HCT116 (cell line): ENCODE measurements around the gene STAM. TPM values are rescaled to one million over a fixed set of nuclear protein-coding genes. Genes with fewer than 3 reads are reported as not detected.

Source experiments
- ATAC-seq: fragments of 200-7000 bp; cut with Tn5 transposase; 2 replicates; pipeline ENCODE4 v1.9.1; 2020; ENCODE audit warnings: mild to moderate bottlenecking, moderate library complexity
- BruUV-seq: library from RNA; stranded (reverse); fragments of 400-500 nt; replicated peaks from 2 replicates; lab custom pipeline; 2021; lab: Mats Ljungman, UMichigan
- CTCF ChIA-PET: fragments of 300-600 bp; sonication (Branson Sonifier 250); formaldehyde crosslinking; loops from one replicate; lab custom pipeline; 2021; ENCODE audit warnings: antibody characterized with exemption; lab: Charles Lee
- POLR2A ChIA-PET: fragments of 300-600, 350-600 bp; sonication (Branson Sonifier 250); formaldehyde crosslinking; loops from one replicate; lab custom pipeline; 2021; ENCODE audit warnings: antibody characterized with exemption; lab: Charles Lee
- RAD21 ChIA-PET, 2 experiments: fragments of 300-600 bp; sonication (Branson Sonifier 250); formaldehyde crosslinking; loops; one replicate each; lab custom pipeline; 2023; ENCODE audit warnings: low total read pairs in 2 of 2; ENCODE audit not compliant: uncharacterized antibody in 2 of 2, unreplicated experiment in 2 of 2, low non-redundant PET in 1 of 2; lab: Charles Lee
- DNase-seq: peaks from one replicate; pipeline ENCODE4 v3.0.0-alpha.2; 2010; ENCODE audit warnings: low read depth, low spot score
- H2AFZ ChIP-seq: fragments of 200-600 bp; shearing (Covaris generic), sonication (generic); 2 replicates; pipeline ENCODE4 v1.6.1; 2017; ENCODE audit warnings: low read depth, mixed run types, mixed read lengths, antibody characterized with exemption, low read length; ENCODE audit not compliant: poor library complexity, severe bottlenecking
- H3K27ac ChIP-seq: 2 replicates; pipeline ENCODE4 v1.5.1; 2012; ENCODE audit warnings: low read depth, low read length
- H3K27me3 ChIP-seq: fragments of 200-600 bp; sonication (generic); 2 replicates; pipeline ENCODE4 v1.6.1; 2016; ENCODE audit warnings: mixed run types, low read length, mixed read lengths; ENCODE audit not compliant: insufficient read depth
- H3K36me3 ChIP-seq, 2 experiments: fragments of 200-500 bp in 1 of 2; fragments of 200-600 bp in 1 of 2; sonication (Bioruptor generic) in 1 of 2; sonication (generic) in 1 of 2; 2 replicates each; pipeline versions ENCODE4 v1.5.1 to v1.6.1; 2014 to 2016; ENCODE audit warnings: low read length in 2 of 2, inconsistent platforms in 1 of 2, mixed read lengths in 1 of 2, mixed run types in 1 of 2; ENCODE audit not compliant: insufficient read depth in 2 of 2, control insufficient read depth in 1 of 2
- H3K4me1 ChIP-seq, 2 experiments: fragments of 200-600 bp in 1 of 2; sonication (generic) in 1 of 2; 2 replicates each; pipeline versions ENCODE4 v1.5.1 to v1.6.1; 2012 to 2017; ENCODE audit warnings: low read length in 2 of 2, inconsistent platforms in 1 of 2, mild to moderate bottlenecking in 1 of 2, mixed read lengths in 1 of 2, mixed run types in 1 of 2, moderate library complexity in 1 of 2; ENCODE audit not compliant: insufficient read depth in 2 of 2, control insufficient read depth in 1 of 2
- H3K4me2 ChIP-seq: fragments of 200-600 bp; sonication (generic); 2 replicates; pipeline ENCODE4 v1.6.1; 2017; ENCODE audit warnings: mixed run types, low read length, mixed read lengths
- H3K4me3 ChIP-seq, 2 experiments: fragments of 200-600 bp in 1 of 2; sonication (generic) in 1 of 2; replicated peaks in 1 of 2; 2 replicates each; pipeline ENCODE4 v1.5.1; 2011 to 2016; ENCODE audit warnings: low read length in 2 of 2, control low read depth in 1 of 2, low read depth in 1 of 2, mild to moderate bottlenecking in 1 of 2, mixed read lengths in 1 of 2, mixed run types in 1 of 2
- H3K79me2 ChIP-seq: fragments of 200-600 bp; sonication (generic); 2 replicates; pipeline ENCODE4 v1.6.1; 2017; ENCODE audit warnings: mild to moderate bottlenecking, mixed run types, low read length, moderate library complexity, mixed read lengths; ENCODE audit not compliant: insufficient read depth
- H3K9ac ChIP-seq: fragments of 200-600 bp; sonication (generic); 2 replicates; pipeline ENCODE4 v1.6.1; 2016; ENCODE audit warnings: low read length, mixed read lengths
- H3K9me2 ChIP-seq: fragments of 200-600 bp; sonication (generic), shearing (Covaris generic); 2 replicates; pipeline ENCODE4 v1.6.1; 2017; ENCODE audit warnings: mixed run types, mild to moderate bottlenecking, moderate library complexity; ENCODE audit not compliant: insufficient read depth
- H3K9me3 ChIP-seq, 2 experiments: fragments of 200-500 bp in 1 of 2; fragments of 200-600 bp in 1 of 2; sonication (Bioruptor generic) in 1 of 2; sonication (generic) in 1 of 2; 2 replicates each; pipeline ENCODE4 v1.6.1; 2014 to 2017; ENCODE audit warnings: low read length in 2 of 2, mixed read lengths in 2 of 2, inconsistent platforms in 1 of 2, low read depth in 1 of 2, mild to moderate bottlenecking in 1 of 2, mixed run types in 1 of 2, moderate library complexity in 1 of 2; ENCODE audit not compliant: control insufficient read depth in 1 of 2, insufficient read depth in 1 of 2
- H4K20me1 ChIP-seq: fragments of 200-600 bp; sonication (generic), shearing (Covaris generic); 2 replicates; pipeline ENCODE4 v1.6.1; 2017; ENCODE audit warnings: mixed run types, mild to moderate bottlenecking, moderate library complexity; ENCODE audit not compliant: insufficient read depth
- CBX3 ChIP-seq: IDR thresholded peaks from 2 replicates; pipeline ENCODE4 v1.6.1; 2012; ENCODE audit warnings: low read depth
- CEBPB ChIP-seq: IDR thresholded peaks from 2 replicates; pipeline ENCODE4 v1.6.1; 2012; ENCODE audit warnings: low read depth
- EGR1 ChIP-seq: IDR thresholded peaks from 2 replicates; pipeline ENCODE4 v1.6.1; 2012; ENCODE audit warnings: low read depth
- EZH2 ChIP-seq: fragments of 200-600 bp; sonication (generic); IDR thresholded peaks from 2 replicates; pipeline ENCODE4 v1.6.1; 2017; ENCODE audit warnings: antibody characterized with exemption, mixed run types
- EZH2phosphoT487 ChIP-seq: fragments of 200-600 bp; IDR thresholded peaks from 2 replicates; pipeline ENCODE4 v1.6.1; 2018; ENCODE audit warnings: antibody characterized with exemption, borderline replicate concordance
- FOSL1 ChIP-seq: IDR thresholded peaks from 2 replicates; pipeline ENCODE4 v1.6.1; 2012; ENCODE audit warnings: low read depth
- JUND ChIP-seq: IDR thresholded peaks from 2 replicates; pipeline ENCODE4 v1.6.1; 2012
- POLR2A ChIP-seq: IDR thresholded peaks from 2 replicates; pipeline ENCODE4 v1.7.0; 2011; ENCODE audit warnings: borderline replicate concordance; ENCODE audit not compliant: insufficient read depth, insufficient read length; ENCODE audit errors: extremely low read depth
- SP1 ChIP-seq: IDR thresholded peaks from 2 replicates; pipeline ENCODE4 v1.6.1; 2012; ENCODE audit warnings: low read depth
- TCF7L2 ChIP-seq: IDR thresholded peaks from 2 replicates; pipeline ENCODE4 v1.7.0; 2011; ENCODE audit warnings: borderline replicate concordance, inconsistent platforms; ENCODE audit not compliant: insufficient read depth, insufficient read length; ENCODE audit errors: extremely low read depth
- YY1 ChIP-seq: IDR thresholded peaks from 2 replicates; pipeline ENCODE4 v1.6.1; 2011; ENCODE audit warnings: low read length, low read depth, moderate library complexity, mild to moderate bottlenecking; ENCODE audit not compliant: insufficient replicate concordance; ENCODE audit errors: extremely low read depth
- ZFX ChIP-seq: fragments of 450-650 bp; IDR thresholded peaks from 2 replicates; pipeline ENCODE4 v1.6.1; 2017
- intact Hi-C: fragments of 100-400 bp; cut with micrococcal nuclease; formaldehyde crosslinking; loops from 2 replicates; pipeline ENCODE4 v1.10.0; 2022
- total RNA-seq: library from RNA; stranded (reverse); gene quantifications from one replicate; pipeline ENCODE4 v1.2.1, GENCODE V29; 2021; ENCODE audit not compliant: unreplicated experiment
- TF ChIP-seq, protein P1 (sequence below): IDR thresholded peaks from 2 replicates; pipeline ENCODE4 v1.6.1; 2012
- TF ChIP-seq, protein P2 (sequence below): IDR thresholded peaks from 2 replicates; pipeline ENCODE4 v1.6.1; 2012; ENCODE audit warnings: low read depth
- TF ChIP-seq, protein P3 (sequence below): IDR thresholded peaks from 2 replicates; pipeline ENCODE4 v1.6.1; 2012
- TF ChIP-seq, protein P4 (sequence below), 3 experiments: fragments of 200-600 bp in 1 of 3; sonication (generic) in 1 of 3; IDR thresholded peaks in 2 of 3; conservative IDR thresholded peaks in 1 of 3; 2 replicates each; pipeline ENCODE4 v1.5.1; 2012 to 2017; ENCODE audit warnings: low read depth in 2 of 3, low read length in 2 of 3, antibody characterized with exemption in 1 of 3, borderline replicate concordance in 1 of 3, control low read depth in 1 of 3, mild to moderate bottlenecking in 1 of 3, mixed read lengths in 1 of 3, mixed run types in 1 of 3, moderate library complexity in 1 of 3; ENCODE audit not compliant: insufficient read depth in 1 of 3
- TF ChIP-seq, protein P5 (sequence below): IDR thresholded peaks from 2 replicates; pipeline ENCODE4 v1.6.1; 2011; ENCODE audit warnings: mild to moderate bottlenecking, low read length, moderate library complexity; ENCODE audit not compliant: insufficient replicate concordance; ENCODE audit errors: extremely low read depth

STAM gene
- total RNA-seq, 1 experiment from 2014 or later, result 23.0 TPM

DNA sequence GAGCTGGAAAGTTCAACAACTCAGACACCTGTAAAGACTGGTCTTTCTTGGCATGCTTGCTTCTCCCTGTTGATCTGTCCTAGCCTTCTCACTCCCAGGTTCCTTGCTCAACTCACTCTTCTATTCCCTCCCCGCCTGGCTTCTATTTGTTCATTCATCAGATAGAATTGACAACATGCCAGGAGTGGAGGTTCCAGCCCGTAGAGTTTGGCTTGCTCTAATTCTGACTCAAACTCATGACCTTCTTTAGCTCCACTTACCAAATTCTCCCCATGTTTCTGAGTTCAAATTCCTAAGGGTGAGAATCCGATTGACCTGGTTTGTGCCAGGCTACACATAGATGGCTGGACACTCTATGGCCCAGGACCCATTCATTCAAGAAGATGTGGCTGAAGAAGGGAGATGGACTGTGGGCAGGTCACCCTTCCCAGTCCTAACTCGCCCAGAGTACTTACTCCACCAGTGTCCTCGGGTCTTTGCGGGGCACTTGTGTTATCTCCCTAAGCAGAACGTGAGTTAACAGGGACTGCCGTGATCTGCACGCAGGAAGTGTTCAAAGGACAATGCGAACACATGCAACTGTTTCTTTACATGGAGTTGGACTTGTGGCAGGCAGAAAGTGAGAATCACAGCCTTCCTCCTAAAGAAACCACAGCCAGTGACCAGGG, 104.1 kb downstream of the STAM start:
- DNase-seq (no peak), ATAC-seq (no peak)
- H4K20me1 ChIP-seq, result no peaks in the 10 kb centered on the region
- ChIA-PET CTCF (no interaction called here), POLR2A (no interaction called here), RAD21 (no interaction called here)
- intact Hi-C loops, result loop anchor here (10.0 kb wide), 1 partner anchor 903 kb away; no protein-coding TSS in a partner anchor
- no peaks in the 10 kb centered on the region for H3K9me2 ChIP-seq
- peaks cover 0 to 5% of the 10 kb centered on the region in 2 experiments; a peak in 2 of 4 replicates for H3K4me1 ChIP-seq
- no peaks in the 10 kb centered on the region for H3K36me3 ChIP-seq
- no peak overlapping the region for H3K27ac ChIP-seq
- H3K9ac ChIP-seq, result no peak overlapping the region
- no TSS peak for BruUV-seq
- no peak overlapping the region for H2AFZ ChIP-seq
- H3K4me3 ChIP-seq, result no peak overlapping the region
- no peaks in the 10 kb centered on the region for H3K79me2 ChIP-seq
- H3K27me3 ChIP-seq, result no peaks in the 10 kb centered on the region
- H3K4me2 ChIP-seq, result no peak overlapping the region
- no peaks in the 10 kb centered on the region for H3K9me3 ChIP-seq
- TF ChIP-seq SP1 (no peak), YY1 (no peak), CBX3 (no peak), EGR1 (no peak), TCF7L2 (no peak), ZFX (no peak), EZH2 (no peak), JUND (no peak), CEBPB (no peak), FOSL1 (no peak), EZH2phosphoT487 (no peak), POLR2A (no peak)
- TF ChIP-seq, protein P1, sequence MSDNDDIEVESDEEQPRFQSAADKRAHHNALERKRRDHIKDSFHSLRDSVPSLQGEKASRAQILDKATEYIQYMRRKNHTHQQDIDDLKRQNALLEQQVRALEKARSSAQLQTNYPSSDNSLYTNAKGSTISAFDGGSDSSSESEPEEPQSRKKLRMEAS, result no peak
- TF ChIP-seq, protein P2, sequence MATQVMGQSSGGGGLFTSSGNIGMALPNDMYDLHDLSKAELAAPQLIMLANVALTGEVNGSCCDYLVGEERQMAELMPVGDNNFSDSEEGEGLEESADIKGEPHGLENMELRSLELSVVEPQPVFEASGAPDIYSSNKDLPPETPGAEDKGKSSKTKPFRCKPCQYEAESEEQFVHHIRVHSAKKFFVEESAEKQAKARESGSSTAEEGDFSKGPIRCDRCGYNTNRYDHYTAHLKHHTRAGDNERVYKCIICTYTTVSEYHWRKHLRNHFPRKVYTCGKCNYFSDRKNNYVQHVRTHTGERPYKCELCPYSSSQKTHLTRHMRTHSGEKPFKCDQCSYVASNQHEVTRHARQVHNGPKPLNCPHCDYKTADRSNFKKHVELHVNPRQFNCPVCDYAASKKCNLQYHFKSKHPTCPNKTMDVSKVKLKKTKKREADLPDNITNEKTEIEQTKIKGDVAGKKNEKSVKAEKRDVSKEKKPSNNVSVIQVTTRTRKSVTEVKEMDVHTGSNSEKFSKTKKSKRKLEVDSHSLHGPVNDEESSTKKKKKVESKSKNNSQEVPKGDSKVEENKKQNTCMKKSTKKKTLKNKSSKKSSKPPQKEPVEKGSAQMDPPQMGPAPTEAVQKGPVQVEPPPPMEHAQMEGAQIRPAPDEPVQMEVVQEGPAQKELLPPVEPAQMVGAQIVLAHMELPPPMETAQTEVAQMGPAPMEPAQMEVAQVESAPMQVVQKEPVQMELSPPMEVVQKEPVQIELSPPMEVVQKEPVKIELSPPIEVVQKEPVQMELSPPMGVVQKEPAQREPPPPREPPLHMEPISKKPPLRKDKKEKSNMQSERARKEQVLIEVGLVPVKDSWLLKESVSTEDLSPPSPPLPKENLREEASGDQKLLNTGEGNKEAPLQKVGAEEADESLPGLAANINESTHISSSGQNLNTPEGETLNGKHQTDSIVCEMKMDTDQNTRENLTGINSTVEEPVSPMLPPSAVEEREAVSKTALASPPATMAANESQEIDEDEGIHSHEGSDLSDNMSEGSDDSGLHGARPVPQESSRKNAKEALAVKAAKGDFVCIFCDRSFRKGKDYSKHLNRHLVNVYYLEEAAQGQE, result no peak
- TF ChIP-seq, protein P3, sequence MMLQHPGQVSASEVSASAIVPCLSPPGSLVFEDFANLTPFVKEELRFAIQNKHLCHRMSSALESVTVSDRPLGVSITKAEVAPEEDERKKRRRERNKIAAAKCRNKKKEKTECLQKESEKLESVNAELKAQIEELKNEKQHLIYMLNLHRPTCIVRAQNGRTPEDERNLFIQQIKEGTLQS, result no peak
- TF ChIP-seq, protein P4, sequence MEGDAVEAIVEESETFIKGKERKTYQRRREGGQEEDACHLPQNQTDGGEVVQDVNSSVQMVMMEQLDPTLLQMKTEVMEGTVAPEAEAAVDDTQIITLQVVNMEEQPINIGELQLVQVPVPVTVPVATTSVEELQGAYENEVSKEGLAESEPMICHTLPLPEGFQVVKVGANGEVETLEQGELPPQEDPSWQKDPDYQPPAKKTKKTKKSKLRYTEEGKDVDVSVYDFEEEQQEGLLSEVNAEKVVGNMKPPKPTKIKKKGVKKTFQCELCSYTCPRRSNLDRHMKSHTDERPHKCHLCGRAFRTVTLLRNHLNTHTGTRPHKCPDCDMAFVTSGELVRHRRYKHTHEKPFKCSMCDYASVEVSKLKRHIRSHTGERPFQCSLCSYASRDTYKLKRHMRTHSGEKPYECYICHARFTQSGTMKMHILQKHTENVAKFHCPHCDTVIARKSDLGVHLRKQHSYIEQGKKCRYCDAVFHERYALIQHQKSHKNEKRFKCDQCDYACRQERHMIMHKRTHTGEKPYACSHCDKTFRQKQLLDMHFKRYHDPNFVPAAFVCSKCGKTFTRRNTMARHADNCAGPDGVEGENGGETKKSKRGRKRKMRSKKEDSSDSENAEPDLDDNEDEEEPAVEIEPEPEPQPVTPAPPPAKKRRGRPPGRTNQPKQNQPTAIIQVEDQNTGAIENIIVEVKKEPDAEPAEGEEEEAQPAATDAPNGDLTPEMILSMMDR (IDR thresholded peaks at IDR 0.05 in 2 of 3, conservative IDR thresholded peaks at IDR 0.05 in 1 of 3; ENCODE audit: borderline replicate concordance in 1 of 3, insufficient read depth in 1 of 3, low read depth in 2 of 3, low read length in 2 of 3), result no peak
- TF ChIP-seq, protein P5, sequence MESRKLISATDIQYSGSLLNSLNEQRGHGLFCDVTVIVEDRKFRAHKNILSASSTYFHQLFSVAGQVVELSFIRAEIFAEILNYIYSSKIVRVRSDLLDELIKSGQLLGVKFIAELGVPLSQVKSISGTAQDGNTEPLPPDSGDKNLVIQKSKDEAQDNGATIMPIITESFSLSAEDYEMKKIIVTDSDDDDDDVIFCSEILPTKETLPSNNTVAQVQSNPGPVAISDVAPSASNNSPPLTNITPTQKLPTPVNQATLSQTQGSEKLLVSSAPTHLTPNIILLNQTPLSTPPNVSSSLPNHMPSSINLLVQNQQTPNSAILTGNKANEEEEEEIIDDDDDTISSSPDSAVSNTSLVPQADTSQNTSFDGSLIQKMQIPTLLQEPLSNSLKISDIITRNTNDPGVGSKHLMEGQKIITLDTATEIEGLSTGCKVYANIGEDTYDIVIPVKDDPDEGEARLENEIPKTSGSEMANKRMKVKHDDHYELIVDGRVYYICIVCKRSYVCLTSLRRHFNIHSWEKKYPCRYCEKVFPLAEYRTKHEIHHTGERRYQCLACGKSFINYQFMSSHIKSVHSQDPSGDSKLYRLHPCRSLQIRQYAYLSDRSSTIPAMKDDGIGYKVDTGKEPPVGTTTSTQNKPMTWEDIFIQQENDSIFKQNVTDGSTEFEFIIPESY, result no peak
